IPS-15b (cell line): ENCODE measurements around the gene ZC3H12C.
"Not testable (repeated sequence)": the region's sequence is repeated elsewhere in the genome, so short reads cannot be mapped to it uniquely, and the experiment has no call there.

ENCODE experiments used
- H3K27me3 ChIP-seq: one replicate; pipeline ENCODE4 v1.6.1; 2013; ENCODE audit warnings: low read length; ENCODE audit not compliant: control insufficient read depth, insufficient read depth
- H3K36me3 ChIP-seq: one replicate; pipeline ENCODE4 v1.6.1; 2013; ENCODE audit warnings: low read length; ENCODE audit not compliant: control insufficient read depth, insufficient read depth
- H3K4me1 ChIP-seq: one replicate; pipeline ENCODE4 v1.6.1; 2013; ENCODE audit warnings: mild to moderate bottlenecking, low read length; ENCODE audit not compliant: control insufficient read depth, insufficient read depth
- H3K4me3 ChIP-seq: one replicate; pipeline ENCODE4 v1.5.1; 2013; ENCODE audit warnings: low read depth, low read length
- H3K9ac ChIP-seq: one replicate; pipeline ENCODE4 v1.6.1; 2013; ENCODE audit warnings: low read depth, mild to moderate bottlenecking, low read length
- H3K9me3 ChIP-seq: one replicate; pipeline ENCODE4 v1.6.1; 2013; ENCODE audit warnings: mild to moderate bottlenecking, low read length; ENCODE audit not compliant: control insufficient read depth, insufficient read depth

ZC3H12C gene

DNA sequence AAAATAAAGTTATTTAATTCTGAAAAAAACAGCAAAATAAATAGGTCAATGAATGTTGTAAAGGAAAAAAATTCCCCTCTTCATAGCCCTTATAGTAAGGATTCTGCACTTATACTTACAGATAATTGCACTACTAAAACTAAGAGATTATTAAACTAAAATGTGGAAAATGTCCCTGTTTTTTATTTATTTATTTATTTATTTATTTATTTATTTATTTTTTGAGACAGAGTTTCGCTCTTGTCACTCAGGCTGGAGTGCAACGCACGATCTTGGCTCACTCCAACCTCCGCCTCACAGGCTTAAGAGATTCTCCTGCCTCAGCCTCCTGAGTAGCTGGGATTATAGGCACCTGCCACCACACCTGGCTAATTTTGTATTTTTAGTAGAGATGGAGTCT lies 25.2 kb upstream of the ZC3H12C start:
- not testable (repeated sequence) for H3K4me3 ChIP-seq, H3K4me1 ChIP-seq, H3K36me3 ChIP-seq, H3K9ac ChIP-seq, H3K27me3 ChIP-seq, H3K9me3 ChIP-seq

- Histone ChIP-seq H3K9me3 (no peaks in the 10 kb centered on the region), H3K4me3 (no peak overlapping the region), H3K4me1 (peaks cover 2% of the 10 kb centered on the region), H3K9ac (no peak overlapping the region), H3K27me3 (no peaks in the 10 kb centered on the region), H3K36me3 (no peaks in the 10 kb centered on the region)
Measured at GRCh38 chr11:110069158-110069737, 23.9 kb upstream of the ZC3H12C start.

- Histone ChIP-seq H3K36me3 (no peaks in the 10 kb centered on the region), H3K4me3 (no peak overlapping the region), H3K9me3 (no peaks in the 10 kb centered on the region), H3K9ac (no peak overlapping the region), H3K4me1 (peaks cover 3% of the 10 kb centered on the region), H3K27me3 (no peaks in the 10 kb centered on the region)
Measured at GRCh38 chr11:110070176-110070575, 23.0 kb upstream of the ZC3H12C start.

DNA sequence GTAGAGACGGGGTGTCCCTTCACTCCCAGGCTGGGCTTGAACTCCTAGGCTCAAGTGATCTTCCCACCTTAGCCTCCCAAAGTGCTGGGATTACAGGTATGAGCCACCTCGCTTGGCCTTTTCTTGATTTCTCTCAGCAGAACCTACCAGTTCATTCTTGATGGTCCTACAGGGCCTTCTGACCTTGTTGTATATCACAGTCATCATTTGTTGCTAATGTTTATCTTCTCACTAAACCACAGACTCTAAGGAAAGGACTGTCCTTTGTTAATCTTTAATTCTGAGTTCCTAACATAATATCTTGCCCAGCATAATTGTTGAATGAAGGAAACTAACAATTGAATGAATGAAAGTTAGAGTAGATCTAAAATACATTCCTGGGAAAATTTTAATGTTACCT lies 22.0 kb upstream of the ZC3H12C start:
- H3K27me3 ChIP-seq: no peaks in the 10 kb centered on the region
- H3K36me3 ChIP-seq: no peaks in the 10 kb centered on the region
- no peak overlapping the region for H3K9ac ChIP-seq
- H3K9me3 ChIP-seq: no peaks in the 10 kb centered on the region
- H3K4me3 ChIP-seq: no peak overlapping the region
- H3K4me1 ChIP-seq: peaks cover 10% of the 10 kb centered on the region

- Histone ChIP-seq H3K27me3 (no peaks in the 10 kb centered on the region), H3K4me1 (peaks cover 26% of the 10 kb centered on the region), H3K9me3 (no peaks in the 10 kb centered on the region), H3K9ac (no peak overlapping the region), H3K4me3 (no peak overlapping the region), H3K36me3 (no peaks in the 10 kb centered on the region)
Measured at GRCh38 chr11:110072930-110073329, 20.3 kb upstream of the ZC3H12C start.

DNA sequence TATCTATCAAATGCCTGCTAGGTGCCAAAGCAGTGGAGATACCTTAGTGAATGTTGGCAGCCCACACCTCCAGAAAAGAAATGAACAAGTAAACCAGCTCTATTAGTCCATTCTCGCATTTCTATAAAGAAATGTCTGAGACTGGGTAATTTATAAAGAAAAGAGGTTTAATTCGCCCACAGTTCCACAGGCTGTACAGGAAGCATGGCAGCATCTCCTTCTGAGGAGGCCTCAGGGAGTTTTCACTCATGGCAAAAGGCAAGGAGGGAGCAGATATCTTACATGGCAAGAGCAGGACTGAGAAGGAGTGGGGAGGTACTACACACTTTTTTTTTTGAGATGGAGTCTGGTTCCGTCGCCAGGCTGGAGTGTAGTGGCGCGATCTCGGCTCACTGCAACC lies 18.7 kb upstream of the ZC3H12C start:
- H3K27me3 ChIP-seq: no peaks in the 10 kb centered on the region
- peaks cover 26% of the 10 kb centered on the region for H3K4me1 ChIP-seq
- H3K36me3 ChIP-seq: no peaks in the 10 kb centered on the region
- no peak overlapping the region for H3K9ac ChIP-seq
- no peak overlapping the region for H3K4me3 ChIP-seq
- no peaks in the 10 kb centered on the region for H3K9me3 ChIP-seq

GRCh38 chr11:110075105-110075846 lies 17.9 kb upstream of the ZC3H12C start:
- H3K4me1 ChIP-seq: peaks cover 26% of the 10 kb centered on the region
- H3K4me3 ChIP-seq: no peak overlapping the region
- no peaks in the 10 kb centered on the region for H3K9me3 ChIP-seq
- H3K36me3 ChIP-seq: no peaks in the 10 kb centered on the region
- no peak overlapping the region for H3K9ac ChIP-seq
- H3K27me3 ChIP-seq: no peaks in the 10 kb centered on the region

- H3K36me3 ChIP-seq: no peaks in the 10 kb centered on the region
- no peaks in the 10 kb centered on the region for H3K9me3 ChIP-seq
- no peak overlapping the region for H3K4me3 ChIP-seq
- no peaks in the 10 kb centered on the region for H3K27me3 ChIP-seq
- peaks cover 26% of the 10 kb centered on the region for H3K4me1 ChIP-seq
- no peak overlapping the region for H3K9ac ChIP-seq
Measured at GRCh38 chr11:110075847-110076208, 17.4 kb upstream of the ZC3H12C start.

- Histone ChIP-seq H3K4me3 (no peak overlapping the region), H3K4me1 (peaks cover 26% of the 10 kb centered on the region), H3K9me3 (no peaks in the 10 kb centered on the region), H3K9ac (no peak overlapping the region), H3K27me3 (no peaks in the 10 kb centered on the region), H3K36me3 (no peaks in the 10 kb centered on the region)
Measured at GRCh38 chr11:110076371-110076965, 16.7 kb upstream of the ZC3H12C start.

GRCh38 chr11:110077346-110077745 lies 15.8 kb upstream of the ZC3H12C start:
- H3K4me3 ChIP-seq: no peak overlapping the region
- H3K27me3 ChIP-seq: no peaks in the 10 kb centered on the region
- H3K36me3 ChIP-seq: no peaks in the 10 kb centered on the region
- no peak overlapping the region for H3K9ac ChIP-seq
- H3K9me3 ChIP-seq: no peaks in the 10 kb centered on the region
- H3K4me1 ChIP-seq: peaks cover 26% of the 10 kb centered on the region

DNA sequence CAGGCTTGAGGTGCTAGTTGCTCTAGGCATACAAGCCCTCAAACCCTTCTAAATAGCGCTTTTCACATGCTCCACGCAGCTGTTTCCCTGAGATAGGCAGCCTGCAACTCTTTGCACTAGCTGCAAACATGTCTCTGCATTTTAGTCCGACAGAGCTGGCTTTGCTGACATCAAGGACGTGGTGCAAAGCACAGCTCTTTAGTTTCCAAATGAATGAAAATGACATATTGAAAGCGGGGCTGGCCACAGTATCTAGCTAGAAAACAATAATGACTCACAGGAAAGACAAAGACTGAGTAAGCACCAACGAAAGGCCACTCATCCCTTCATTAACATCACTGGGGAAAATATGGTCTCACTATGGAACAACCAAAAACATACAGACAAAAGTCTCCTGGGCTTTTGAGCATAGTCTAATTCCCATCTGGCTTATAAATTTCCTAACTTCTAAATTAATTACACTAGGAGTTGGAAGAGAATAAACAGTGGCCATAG lies 15.3 kb upstream of the ZC3H12C start:
- peaks cover 26% of the 10 kb centered on the region for H3K4me1 ChIP-seq
- H3K27me3 ChIP-seq: no peaks in the 10 kb centered on the region
- no peaks in the 10 kb centered on the region for H3K9me3 ChIP-seq
- H3K36me3 ChIP-seq: no peaks in the 10 kb centered on the region
- H3K4me3 ChIP-seq: no peak overlapping the region
- H3K9ac ChIP-seq: no peak overlapping the region

DNA sequence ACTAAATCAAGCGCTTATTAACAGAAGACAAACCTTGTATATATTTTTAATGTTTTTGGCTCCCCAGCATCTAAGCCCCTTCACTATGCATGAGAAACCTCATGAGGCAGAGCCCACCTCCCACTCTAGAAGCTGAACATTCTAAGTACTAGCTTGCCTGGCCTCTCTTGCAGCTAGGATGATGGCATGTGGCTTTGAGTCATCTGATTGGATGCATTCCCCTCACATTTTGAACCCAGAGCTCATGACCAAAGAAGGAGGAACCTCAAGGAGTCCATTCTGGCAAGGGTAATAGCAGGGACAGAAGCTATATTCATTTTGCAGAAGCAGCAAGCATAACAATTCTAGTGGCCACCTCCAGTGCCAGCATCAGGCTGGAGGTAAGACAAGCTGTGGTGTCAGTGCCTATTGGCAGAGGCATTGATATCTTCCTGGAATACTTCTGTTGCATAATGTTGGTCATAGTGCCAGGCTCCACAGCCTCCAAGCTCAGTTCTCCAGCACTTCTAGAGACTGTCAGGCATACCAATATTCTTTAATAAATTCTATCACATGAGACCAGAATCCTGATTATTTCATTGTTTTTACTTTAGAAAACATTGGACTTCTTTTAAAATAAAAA lies 14.2 kb upstream of the ZC3H12C start:
- Histone ChIP-seq H3K9me3 (no peaks in the 10 kb centered on the region), H3K27me3 (no peaks in the 10 kb centered on the region), H3K36me3 (no peaks in the 10 kb centered on the region), H3K4me3 (no peak overlapping the region), H3K9ac (no peak overlapping the region), H3K4me1 (peaks cover 26% of the 10 kb centered on the region)
